ENCODE results near the gene IQCN.

The IQCN gene

DNA sequence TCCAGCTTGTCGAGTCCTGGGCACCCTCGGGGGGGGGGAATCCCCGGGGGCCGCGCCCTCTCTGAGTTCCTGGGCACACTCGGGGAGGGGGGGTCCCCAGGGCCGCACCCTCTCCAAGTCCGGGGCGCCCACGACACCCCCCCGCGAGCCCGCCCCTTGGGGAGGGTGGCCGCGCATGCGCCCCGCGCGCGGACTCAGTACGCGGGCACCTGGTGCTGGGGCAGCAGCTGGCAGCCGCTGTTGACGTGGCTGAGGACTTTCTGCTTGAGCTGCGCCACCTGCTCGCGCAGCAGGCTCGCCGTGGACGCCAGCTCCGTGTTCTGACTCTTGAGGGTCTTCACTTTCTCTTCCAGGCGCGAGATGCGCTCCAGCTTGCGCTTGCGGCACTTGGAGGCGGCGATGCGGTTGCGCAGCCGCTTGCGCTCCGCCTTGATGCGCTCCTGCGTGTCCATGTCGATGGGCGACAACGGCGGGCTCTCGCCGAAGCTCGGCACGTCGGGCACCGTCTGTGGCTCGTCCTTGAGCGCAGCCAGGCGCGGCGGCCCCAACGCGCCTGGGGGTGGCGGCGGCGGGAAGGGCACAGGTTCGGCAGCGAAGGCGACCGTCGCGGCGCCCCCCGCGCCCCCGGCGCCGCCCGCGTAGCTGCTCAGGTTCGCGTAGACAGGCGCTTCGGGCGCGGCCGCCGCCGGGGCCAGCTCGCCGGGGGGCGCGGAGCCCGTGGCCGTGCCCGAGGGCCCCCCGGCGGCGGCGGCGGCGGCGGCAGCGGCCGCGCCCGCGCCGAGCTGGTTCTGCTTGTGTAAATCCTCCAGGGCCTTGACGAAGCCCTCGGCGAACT lies 6.2 kb upstream of the IQCN start (continued):
- TF ChIP-seq ZNF292 (tag by site-specific recombination; IDR thresholded peaks at IDR 0.05; ENCODE audit: borderline replicate concordance, low read depth) (no peak), ZNF777 (tag by site-specific recombination; IDR thresholded peaks at IDR 0.05; ENCODE audit: borderline replicate concordance) (peak; percentile 22; the same call in 1 of the 2 replicates), SALL2 (tag by site-specific recombination; IDR thresholded peaks at IDR 0.05; ENCODE audit: borderline replicate concordance) (no peak), ZBTB8A (tag by site-specific recombination; IDR thresholded peaks at IDR 0.05) (peak; percentile 92), ZNF37A (tag by site-specific recombination; IDR thresholded peaks at IDR 0.05) (no peak), ZNF837 (tag by site-specific recombination; IDR thresholded peaks at IDR 0.05) (peak; percentile 78)

DNA sequence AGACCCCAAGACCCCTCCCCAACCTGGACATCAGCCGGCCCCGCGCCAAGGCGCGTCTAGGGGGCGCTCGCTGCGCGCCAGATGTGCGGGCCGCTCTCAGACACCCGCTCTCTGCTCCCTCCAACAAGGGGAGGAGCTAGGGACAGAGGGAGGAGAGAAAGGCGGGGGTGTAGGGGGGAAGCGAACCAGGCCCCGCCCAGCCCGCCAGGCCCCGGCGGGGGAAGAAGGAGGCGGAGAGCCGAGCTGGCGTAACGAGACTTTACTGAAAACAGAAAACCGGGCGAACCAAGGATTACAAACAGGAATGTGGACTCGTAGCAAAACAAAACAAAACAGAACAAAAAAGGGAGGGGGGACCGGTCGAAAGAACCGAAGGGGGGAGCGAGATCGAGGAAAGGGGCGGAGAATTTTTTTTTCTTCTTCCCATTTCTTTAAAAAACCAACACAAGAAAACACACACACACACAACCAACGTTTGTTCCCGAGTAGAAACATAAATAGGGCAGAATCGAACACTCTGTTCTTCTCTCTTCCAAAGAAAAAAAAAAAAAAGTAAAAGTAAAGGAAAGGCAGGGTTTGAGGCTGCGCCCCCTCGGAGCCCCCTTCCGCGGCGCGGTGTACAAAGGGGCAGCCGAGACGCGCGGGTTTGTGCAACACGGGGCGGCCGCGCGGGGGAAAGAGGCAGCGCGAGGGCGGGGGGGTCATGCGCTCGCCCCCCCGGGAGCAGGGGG lies 5.4 kb upstream of the IQCN start:
- peak overlapping the region; percentile 88 for H3K4me3 ChIP-seq (ENCODE audit: low read depth, low read length)
- no peaks in the 10 kb centered on the region for H3K9me3 ChIP-seq (ENCODE audit: control insufficient read depth, insufficient read depth, low read depth, low read length)
- no peaks in the 10 kb centered on the region for H3K4me1 ChIP-seq (ENCODE audit: control insufficient read depth, insufficient read depth, low read length)
- POLR2A ChIA-PET, result interaction anchor here (0.6 to 6.7 kb wide), 32 partner anchors 9 to 514 kb away, joined by 3 to 184 read pairs (median 6); partner anchors contain the start of genes LSM4, MPV17L2, PGPEP1 and RAB3A
- CTCF ChIA-PET, result interaction anchor here (0.5 to 6.0 kb wide), 67 partner anchors 10 to 1121 kb away, joined by 3 to 195 read pairs (median 4); partner anchors contain the start of genes GDF15, IFI30, LSM4 and SSBP4
- peak overlapping the region; percentile 95 for H3K27ac ChIP-seq (ENCODE audit: extremely low read depth, low read depth, low read length)
- peaks cover 3 to 12% of the 10 kb centered on the region in 2 experiments; a peak in 2 of 3 replicates for H3K36me3 ChIP-seq (ENCODE audit: control insufficient read depth in 2 of 2, insufficient read depth in 1 of 2, low read length in 2 of 2)
- TF ChIP-seq ZNF664 (tag by site-specific recombination; IDR thresholded peaks at IDR 0.05), result no peak
- TF ChIP-seq, protein P1, sequence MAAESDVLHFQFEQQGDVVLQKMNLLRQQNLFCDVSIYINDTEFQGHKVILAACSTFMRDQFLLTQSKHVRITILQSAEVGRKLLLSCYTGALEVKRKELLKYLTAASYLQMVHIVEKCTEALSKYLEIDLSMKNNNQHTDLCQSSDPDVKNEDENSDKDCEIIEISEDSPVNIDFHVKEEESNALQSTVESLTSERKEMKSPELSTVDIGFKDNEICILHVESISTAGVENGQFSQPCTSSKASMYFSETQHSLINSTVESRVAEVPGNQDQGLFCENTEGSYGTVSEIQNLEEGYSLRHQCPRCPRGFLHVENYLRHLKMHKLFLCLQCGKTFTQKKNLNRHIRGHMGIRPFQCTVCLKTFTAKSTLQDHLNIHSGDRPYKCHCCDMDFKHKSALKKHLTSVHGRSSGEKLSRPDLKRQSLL (tag by site-specific recombination; IDR thresholded peaks at IDR 0.05), result no peak
- no peak for TF ChIP-seq ZNF16 (tag by site-specific recombination; IDR thresholded peaks at IDR 0.05; ENCODE audit: low read depth)
- no peak for TF ChIP-seq ZNF473 (tag by site-specific recombination; IDR thresholded peaks at IDR 0.05)
- no peak for TF ChIP-seq ZNF175 (tag by site-specific recombination; IDR thresholded peaks at IDR 0.05)
- no peak for TF ChIP-seq FEZF1 (tag by site-specific recombination; IDR thresholded peaks at IDR 0.05)
- TF ChIP-seq ZNF747 (tag by site-specific recombination; IDR thresholded peaks at IDR 0.05), result no peak
- TF ChIP-seq ZNF174 (tag by site-specific recombination; IDR thresholded peaks at IDR 0.05), result no peak
- TF ChIP-seq, protein P2, sequence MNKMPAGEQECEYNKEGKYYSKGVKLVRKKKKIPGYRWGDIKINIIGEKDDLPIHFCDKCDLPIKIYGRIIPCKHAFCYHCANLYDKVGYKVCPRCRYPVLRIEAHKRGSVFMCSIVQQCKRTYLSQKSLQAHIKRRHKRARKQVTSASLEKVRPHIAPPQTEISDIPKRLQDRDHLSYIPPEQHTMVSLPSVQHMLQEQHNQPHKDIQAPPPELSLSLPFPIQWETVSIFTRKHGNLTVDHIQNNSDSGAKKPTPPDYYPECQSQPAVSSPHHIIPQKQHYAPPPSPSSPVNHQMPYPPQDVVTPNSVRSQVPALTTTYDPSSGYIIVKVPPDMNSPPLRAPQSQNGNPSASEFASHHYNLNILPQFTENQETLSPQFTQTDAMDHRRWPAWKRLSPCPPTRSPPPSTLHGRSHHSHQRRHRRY (tag by site-specific recombination; IDR thresholded peaks at IDR 0.05), result peak; percentile 99
- TF ChIP-seq ZFP69B (tag by site-specific recombination; IDR thresholded peaks at IDR 0.05), result 0 out of 2 replicates have a peak, but pooled peaks have one; percentile 34
- TF ChIP-seq HOXD13 (CRISPR knock-in tag; IDR thresholded peaks at IDR 0.05; ENCODE audit: borderline replicate concordance), result no peak
- TF ChIP-seq KLF9 (tag by site-specific recombination; IDR thresholded peaks at IDR 0.05; ENCODE audit: low read depth), result peak; percentile 70
- TF ChIP-seq KLF1 (tag by site-specific recombination; IDR thresholded peaks at IDR 0.05), result peak; percentile 57; the same call in 1 of the 2 replicates
- no peak for TF ChIP-seq SCRT1 (tag by site-specific recombination; IDR thresholded peaks at IDR 0.05; ENCODE audit: borderline replicate concordance)
- TF ChIP-seq ZNF24 (tag by site-specific recombination; IDR thresholded peaks at IDR 0.05), result no peak
- no peak for TF ChIP-seq ZNF169 (tag by site-specific recombination; IDR thresholded peaks at IDR 0.05)
- no peak for TF ChIP-seq MEIS1 (CRISPR knock-in tag; IDR thresholded peaks at IDR 0.05; ENCODE audit: borderline replicate concordance)
- TF ChIP-seq, protein P3, sequence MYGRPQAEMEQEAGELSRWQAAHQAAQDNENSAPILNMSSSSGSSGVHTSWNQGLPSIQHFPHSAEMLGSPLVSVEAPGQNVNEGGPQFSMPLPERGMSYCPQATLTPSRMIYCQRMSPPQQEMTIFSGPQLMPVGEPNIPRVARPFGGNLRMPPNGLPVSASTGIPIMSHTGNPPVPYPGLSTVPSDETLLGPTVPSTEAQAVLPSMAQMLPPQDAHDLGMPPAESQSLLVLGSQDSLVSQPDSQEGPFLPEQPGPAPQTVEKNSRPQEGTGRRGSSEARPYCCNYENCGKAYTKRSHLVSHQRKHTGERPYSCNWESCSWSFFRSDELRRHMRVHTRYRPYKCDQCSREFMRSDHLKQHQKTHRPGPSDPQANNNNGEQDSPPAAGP (tag by site-specific recombination; IDR thresholded peaks at IDR 0.05), result no peak; the same call in none of the 2 replicates
- TF ChIP-seq ZNF677 (tag by site-specific recombination; IDR thresholded peaks at IDR 0.05), result no peak
- TF ChIP-seq ZNF701 (tag by site-specific recombination; IDR thresholded peaks at IDR 0.05), result peak; percentile 69; the same call in 1 of the 2 replicates
- TF ChIP-seq OSR2 (tag by site-specific recombination; IDR thresholded peaks at IDR 0.05), result no peak
- TF ChIP-seq ZNF555 (tag by site-specific recombination; conservative IDR thresholded peaks at IDR 0.05), result no peak
- no peak for TF ChIP-seq ZNF404 (tag by site-specific recombination; IDR thresholded peaks at IDR 0.05)
- peak; percentile 47; the same call in 1 of the 2 replicates for TF ChIP-seq SP7 (tag by site-specific recombination; IDR thresholded peaks at IDR 0.05)
- peak; percentile 38; the same call in 1 of the 2 replicates for TF ChIP-seq ZIC2 (tag by site-specific recombination; IDR thresholded peaks at IDR 0.05)
- TF ChIP-seq ZNF133 (tag by site-specific recombination; IDR thresholded peaks at IDR 0.05), result no peak
- no peak for TF ChIP-seq ZNF544 (tag by site-specific recombination; IDR thresholded peaks at IDR 0.05)
- peak; percentile 86 for TF ChIP-seq ZFHX2 (tag by site-specific recombination; conservative IDR thresholded peaks at IDR 0.05)
- TF ChIP-seq TRIM28 (IDR thresholded peaks at IDR 0.05; ENCODE audit: borderline replicate concordance, low read length), result no peak
